KMS-11 (cell line): ENCODE measurements around the gene ACACA.

Experiments
- H2AFZ ChIP-seq: fragments of 200-600 bp; sonication (generic); 2 replicates; pipeline ENCODE4 v1.6.1; 2016; ENCODE audit warnings: antibody characterized with exemption, mixed run types, low read depth
- H3K27ac ChIP-seq: fragments of 200-600 bp; sonication (generic); 2 replicates; pipeline ENCODE4 v1.6.1; 2016; ENCODE audit warnings: mild to moderate bottlenecking, mixed run types
- H3K27me3 ChIP-seq: fragments of 200-600 bp; sonication (generic); 2 replicates; pipeline ENCODE4 v1.6.1; 2017; ENCODE audit warnings: mild to moderate bottlenecking, low read depth, mixed run types, moderate library complexity; ENCODE audit not compliant: insufficient read depth
- H3K36me3 ChIP-seq: fragments of 200-600 bp; sonication (generic); 2 replicates; pipeline ENCODE4 v1.6.1; 2017; ENCODE audit warnings: mild to moderate bottlenecking, mixed run types; ENCODE audit not compliant: insufficient read depth
- H3K4me1 ChIP-seq: fragments of 200-600 bp; sonication (generic); 2 replicates; pipeline ENCODE4 v1.6.1; 2016; ENCODE audit warnings: mild to moderate bottlenecking, low read depth, mixed run types; ENCODE audit not compliant: poor library complexity, severe bottlenecking
- H3K4me2 ChIP-seq: fragments of 200-600 bp; sonication (generic); 2 replicates; pipeline ENCODE4 v1.7.0; 2016; ENCODE audit warnings: mild to moderate bottlenecking, mixed run types
- H3K4me3 ChIP-seq: fragments of 200-600 bp; sonication (generic); IDR thresholded peaks from 2 replicates; pipeline ENCODE4 v1.6.1; 2017; ENCODE audit warnings: low read depth, low read length, mixed read lengths; ENCODE audit not compliant: insufficient read depth
- H3K79me2 ChIP-seq: fragments of 200-600 bp; sonication (generic); 2 replicates; pipeline ENCODE4 v1.6.1; 2016; ENCODE audit warnings: low read depth, mixed run types; ENCODE audit not compliant: insufficient read depth
- H3K9ac ChIP-seq: fragments of 200-600 bp; sonication (generic); 2 replicates; pipeline ENCODE4 v1.6.1; 2016; ENCODE audit warnings: mild to moderate bottlenecking, mixed run types
- H4K20me1 ChIP-seq: fragments of 200-600 bp; sonication (generic); 2 replicates; pipeline ENCODE4 v1.6.1; 2016; ENCODE audit warnings: mild to moderate bottlenecking, mixed run types; ENCODE audit not compliant: insufficient read depth
- CTCF ChIP-seq: fragments of 200-600 bp; sonication (generic); conservative IDR thresholded peaks from 2 replicates; pipeline ENCODE4 v1.6.1; 2017; ENCODE audit warnings: low read depth, mild to moderate bottlenecking, antibody characterized with exemption, low read length, moderate library complexity, mixed read lengths

ACACA gene

GRCh38 chr17:37084372-37084771 lies 322.3 kb downstream of the ACACA start:
- Histone ChIP-seq H3K9ac (no peak overlapping the region), H3K4me1 (no peaks in the 10 kb centered on the region), H3K36me3 (no peaks in the 10 kb centered on the region; the same call in 1 of the 2 replicates), H4K20me1 (no peaks in the 10 kb centered on the region), H3K27me3 (no peaks in the 10 kb centered on the region), H3K79me2 (no peaks in the 10 kb centered on the region), H3K4me3 (no peak overlapping the region), H2AFZ (no peak overlapping the region), H3K4me2 (no peak overlapping the region), H3K27ac (no peak overlapping the region)
- TF ChIP-seq CTCF, result no peak

DNA sequence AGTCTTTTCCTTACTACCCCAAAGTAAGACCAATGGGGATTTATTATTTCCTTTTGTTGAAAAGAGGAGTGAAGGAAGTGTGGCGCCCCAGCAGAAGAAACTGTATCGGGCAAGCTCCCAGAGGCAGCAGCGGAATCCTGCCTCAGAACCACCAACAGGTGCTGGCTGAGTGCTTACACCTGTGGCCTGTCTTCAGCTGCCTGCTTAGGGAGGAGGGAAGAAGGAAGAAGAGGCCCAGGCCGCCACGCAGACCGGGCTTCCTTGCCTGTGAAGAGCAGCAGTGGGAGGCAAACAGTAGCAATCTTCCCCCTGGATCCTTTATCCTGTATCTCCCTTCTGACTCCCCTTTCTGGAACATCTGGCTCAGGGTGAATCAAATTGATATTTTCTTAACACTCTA lies 323.2 kb downstream of the ACACA start:
- Histone ChIP-seq H3K4me1 (no peaks in the 10 kb centered on the region), H3K27me3 (no peaks in the 10 kb centered on the region), H3K4me3 (no peak overlapping the region), H3K36me3 (no peaks in the 10 kb centered on the region; the same call in 1 of the 2 replicates), H3K79me2 (no peaks in the 10 kb centered on the region), H3K27ac (no peak overlapping the region), H3K4me2 (no peak overlapping the region), H2AFZ (no peak overlapping the region), H3K9ac (no peak overlapping the region), H4K20me1 (no peaks in the 10 kb centered on the region)
- TF ChIP-seq CTCF, result no peak

DNA sequence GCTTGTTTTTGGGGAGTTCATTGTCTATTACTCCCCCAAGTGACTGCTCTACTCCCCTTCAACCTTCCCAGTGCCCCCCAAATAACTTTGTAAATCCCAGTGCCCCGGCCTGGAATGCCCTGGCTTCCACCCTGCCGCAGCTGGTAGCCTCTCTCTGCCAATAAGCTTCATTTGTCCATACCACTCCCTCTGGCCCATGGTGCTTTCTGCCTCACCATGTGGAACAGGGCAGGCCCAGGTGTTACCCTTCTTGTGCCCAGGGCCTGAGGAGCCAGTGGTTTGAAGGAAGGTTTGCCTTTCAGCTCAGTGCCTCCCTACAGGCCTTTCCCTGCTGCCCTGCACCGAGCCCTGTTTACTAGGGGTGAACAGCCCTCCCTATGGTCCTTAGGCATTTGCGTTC lies 323.7 kb downstream of the ACACA start:
- Histone ChIP-seq H3K36me3 (no peaks in the 10 kb centered on the region; the same call in 1 of the 2 replicates), H3K79me2 (no peaks in the 10 kb centered on the region), H3K4me2 (no peak overlapping the region), H3K4me1 (no peaks in the 10 kb centered on the region), H2AFZ (no peak overlapping the region), H3K27ac (no peak overlapping the region), H4K20me1 (no peaks in the 10 kb centered on the region), H3K27me3 (no peaks in the 10 kb centered on the region), H3K4me3 (no peak overlapping the region), H3K9ac (no peak overlapping the region)
- TF ChIP-seq CTCF, result no peak

- no peaks in the 10 kb centered on the region for H4K20me1 ChIP-seq
- H2AFZ ChIP-seq, result no peak overlapping the region
- H3K4me1 ChIP-seq, result no peaks in the 10 kb centered on the region
- no peak overlapping the region for H3K27ac ChIP-seq
- no peak overlapping the region for H3K4me2 ChIP-seq
- H3K4me3 ChIP-seq, result no peak overlapping the region
- H3K36me3 ChIP-seq, result no peaks in the 10 kb centered on the region; the same call in 1 of the 2 replicates
- no peaks in the 10 kb centered on the region for H3K27me3 ChIP-seq
- H3K79me2 ChIP-seq, result no peaks in the 10 kb centered on the region
- H3K9ac ChIP-seq, result no peak overlapping the region
- no peak for TF ChIP-seq CTCF
Measured at GRCh38 chr17:37082311-37082860, 324.2 kb downstream of the ACACA start.
